RKO (cell line): Measurements from ENCODE around the gene STN1.

Experiments
- DNase-seq: peaks from one replicate; pipeline ENCODE4 v3.0.0-alpha.2; 2016; ENCODE audit warnings: low spot score

Gene STN1

GRCh38 chr10:103894441-103894864 is 23.5 kb downstream of the STN1 start:
- DNase-seq: no peak

- no peak for DNase-seq
These were observed 24.2 kb downstream of the STN1 start for GRCh38 chr10:103893817-103894216.

- no peak for DNase-seq
These were observed 25.8 kb downstream of the STN1 start for GRCh38 chr10:103892181-103892580.

- DNase-seq: no peak
These were observed 27.3 kb downstream of the STN1 start for GRCh38 chr10:103890688-103891087.

GRCh38 chr10:103890194-103890658 is 27.8 kb downstream of the STN1 start:
- no peak for DNase-seq

- no peak for DNase-seq
These were observed 28.8 kb downstream of the STN1 start for GRCh38 chr10:103889121-103889720.

- DNase-seq: peak; percentile 87
These were observed 29.7 kb downstream of the STN1 start for GRCh38 chr10:103888113-103888841.

GRCh38 chr10:103885617-103886016 is 32.4 kb downstream of the STN1 start:
- no peak for DNase-seq

- peak; percentile 72 for DNase-seq
These were observed 33.3 kb downstream of the STN1 start for GRCh38 chr10:103884681-103885139.

- no peak for DNase-seq
These were observed 35.5 kb downstream of the STN1 start for GRCh38 chr10:103882285-103883007.

- DNase-seq: no peak
These were observed 36.3 kb downstream of the STN1 start for GRCh38 chr10:103881416-103882284.

GRCh38 chr10:103879831-103880230 is 38.2 kb downstream of the STN1 start:
- DNase-seq: no peak

GRCh38 chr10:103879409-103879808 is 38.6 kb downstream of the STN1 start:
- no peak for DNase-seq

GRCh38 chr10:103877861-103878260 is 40.1 kb downstream of the STN1 start:
- DNase-seq: no peak

GRCh38 chr10:103876155-103876554 is 41.8 kb downstream of the STN1 start:
- DNase-seq: no peak

- DNase-seq: no peak
These were observed 43.3 kb downstream of the STN1 start for GRCh38 chr10:103874730-103875129.

- DNase-seq: no peak
These were observed 45.6 kb downstream of the STN1 start for GRCh38 chr10:103872137-103872931.

GRCh38 chr10:103871006-103871405 is 47.0 kb downstream of the STN1 start:
- DNase-seq: no peak

GRCh38 chr10:103870516-103870915 is 47.5 kb downstream of the STN1 start:
- DNase-seq: no peak

GRCh38 chr10:103869336-103869735 is 48.6 kb downstream of the STN1 start:
- no peak for DNase-seq

GRCh38 chr10:103868200-103868599 is 49.8 kb downstream of the STN1 start:
- DNase-seq: no peak
